ENCODE results near the gene TNFAIP6. TPM values are rescaled to one million over a fixed set of nuclear protein-coding genes. Genes with fewer than 3 reads are reported as not detected.

The TNFAIP6 gene
- total and polyA plus RNA-seq, 3 experiments from 2014 or later, result not detected

GRCh38 chr2:151367571-151367970 is 10.2 kb downstream of the TNFAIP6 start:
- Mint-ChIP-seq H3K27me3 (peaks cover 0 to 11% of the 10 kb centered on the region in 2 donors), H3K4me1 (no peaks in the 10 kb centered on the region), H3K36me3 (no peaks in the 10 kb centered on the region), H3K9me3 (peaks cover 0 to 3% (median 0%) of the 10 kb centered on the region in 5 donors), H3K4me3 (no peak overlapping the region), H3K27ac (no peak overlapping the region)
- Histone ChIP-seq H3K4me1 (ENCODE audit: insufficient read depth, low read length) (no peaks in the 10 kb centered on the region), H3K27ac (ENCODE audit: low read depth, low read length) (no peak overlapping the region), H3K9me3 (ENCODE audit: low read length) (no peaks in the 10 kb centered on the region), H3K36me3 (ENCODE audit: insufficient read depth, low read length) (no peaks in the 10 kb centered on the region), H3K27me3 (ENCODE audit: insufficient read depth, low read length, poor library complexity, severe bottlenecking) (no peaks in the 10 kb centered on the region), H3K4me3 (ENCODE audit: low read length) (no peak overlapping the region)
- no peak for DNase-seq
- POLR2A ChIA-PET, result interaction anchor here (0.7 kb wide), 1 partner anchor 23 kb away, joined by 3 read pairs; no protein-coding TSS in a partner anchor
- CTCF ChIA-PET, result no interaction called here

- ChIA-PET CTCF (no interaction called here), POLR2A (no interaction called here)
Measured at GRCh38 chr2:151374436-151374835, 17.0 kb downstream of the TNFAIP6 start.

GRCh38 chr2:151379169-151379568 is 21.8 kb downstream of the TNFAIP6 start:
- H3K9me3 Mint-ChIP-seq, result peaks cover 0 to 3% (median 0%) of the 10 kb centered on the region in 5 donors
- no peaks in the 10 kb centered on the region for H3K4me1 Mint-ChIP-seq
- peaks cover 0 to 2% of the 10 kb centered on the region in 2 donors for H3K27me3 Mint-ChIP-seq
- H3K9me3 ChIP-seq (ENCODE audit: low read length), result no peaks in the 10 kb centered on the region
- H3K27ac ChIP-seq (ENCODE audit: low read depth, low read length), result no peak overlapping the region
- H3K27ac Mint-ChIP-seq, result no peak overlapping the region
- POLR2A ChIA-PET, result no interaction called here
- H3K4me1 ChIP-seq (ENCODE audit: insufficient read depth, low read length), result no peaks in the 10 kb centered on the region
- peak in 1 of 5 donors; percentile 13 for DNase-seq
- H3K36me3 ChIP-seq (ENCODE audit: insufficient read depth, low read length), result no peaks in the 10 kb centered on the region
- no peaks in the 10 kb centered on the region for H3K36me3 Mint-ChIP-seq
- CTCF ChIA-PET, result no interaction called here
- no peaks in the 10 kb centered on the region for H3K27me3 ChIP-seq (ENCODE audit: insufficient read depth, low read length, poor library complexity, severe bottlenecking)
- H3K4me3 Mint-ChIP-seq, result no peak overlapping the region
- H3K4me3 ChIP-seq (ENCODE audit: low read length), result no peak overlapping the region

More at GRCh38 chr2:151374436-151374835, 17.0 kb downstream of the TNFAIP6 start:
- no peak for DNase-seq
- peaks cover 0 to 4% of the 10 kb centered on the region in 2 donors for H3K27me3 Mint-ChIP-seq
- Histone ChIP-seq H3K36me3 (ENCODE audit: insufficient read depth, low read length) (no peaks in the 10 kb centered on the region), H3K27ac (ENCODE audit: low read depth, low read length) (no peak overlapping the region), H3K9me3 (ENCODE audit: low read length) (no peaks in the 10 kb centered on the region), H3K4me3 (ENCODE audit: low read length) (no peak overlapping the region), H3K27me3 (ENCODE audit: insufficient read depth, low read length, poor library complexity, severe bottlenecking) (no peaks in the 10 kb centered on the region), H3K4me1 (ENCODE audit: insufficient read depth, low read length) (no peaks in the 10 kb centered on the region)
- H3K4me1 Mint-ChIP-seq, result no peaks in the 10 kb centered on the region
- no peaks in the 10 kb centered on the region for H3K36me3 Mint-ChIP-seq
- no peak overlapping the region for H3K4me3 Mint-ChIP-seq
- peak overlapping the region in 1 of 8 donors; percentile 5 for H3K27ac Mint-ChIP-seq
- peaks cover 0 to 3% (median 0%) of the 10 kb centered on the region in 5 donors for H3K9me3 Mint-ChIP-seq

GRCh38 chr2:151380580-151381235 is 23.3 kb downstream of the TNFAIP6 start:
- peaks cover 0 to 3% (median 0%) of the 10 kb centered on the region in 5 donors for H3K9me3 Mint-ChIP-seq
- no peaks in the 10 kb centered on the region for H3K36me3 ChIP-seq (ENCODE audit: insufficient read depth, low read length)
- no peak overlapping the region for H3K4me3 Mint-ChIP-seq
- ChIA-PET POLR2A (no interaction called here), CTCF (no interaction called here)
- H3K4me1 ChIP-seq (ENCODE audit: insufficient read depth, low read length), result no peaks in the 10 kb centered on the region
- H3K27me3 ChIP-seq (ENCODE audit: insufficient read depth, low read length, poor library complexity, severe bottlenecking), result no peaks in the 10 kb centered on the region
- no peaks in the 10 kb centered on the region for H3K4me1 Mint-ChIP-seq
- H3K9me3 ChIP-seq (ENCODE audit: low read length), result no peaks in the 10 kb centered on the region
- no peak overlapping the region for H3K27ac ChIP-seq (ENCODE audit: low read depth, low read length)
- H3K27me3 Mint-ChIP-seq, result peaks cover 0 to 2% of the 10 kb centered on the region in 2 donors
- DNase-seq, result no peak
- H3K4me3 ChIP-seq (ENCODE audit: low read length), result no peak overlapping the region
- no peak overlapping the region for H3K27ac Mint-ChIP-seq
- no peaks in the 10 kb centered on the region for H3K36me3 Mint-ChIP-seq

GRCh38 chr2:151381266-151381665 is 23.9 kb downstream of the TNFAIP6 start:
- Histone ChIP-seq H3K27ac (ENCODE audit: low read depth, low read length) (no peak overlapping the region), H3K4me3 (ENCODE audit: low read length) (no peak overlapping the region), H3K36me3 (ENCODE audit: insufficient read depth, low read length) (no peaks in the 10 kb centered on the region), H3K9me3 (ENCODE audit: low read length) (no peaks in the 10 kb centered on the region), H3K27me3 (ENCODE audit: insufficient read depth, low read length, poor library complexity, severe bottlenecking) (no peaks in the 10 kb centered on the region), H3K4me1 (ENCODE audit: insufficient read depth, low read length) (no peaks in the 10 kb centered on the region)
- Mint-ChIP-seq H3K36me3 (no peaks in the 10 kb centered on the region), H3K4me1 (no peaks in the 10 kb centered on the region), H3K27me3 (peaks cover 0 to 2% of the 10 kb centered on the region in 2 donors), H3K9me3 (peaks cover 0 to 3% (median 0%) of the 10 kb centered on the region in 5 donors), H3K4me3 (no peak overlapping the region), H3K27ac (no peak overlapping the region)
- no peak for DNase-seq
- ChIA-PET CTCF (no interaction called here), POLR2A (no interaction called here)

- ChIA-PET CTCF (no interaction called here), POLR2A (no interaction called here)
- Mint-ChIP-seq H3K4me1 (no peaks in the 10 kb centered on the region), H3K4me3 (no peak overlapping the region), H3K27me3 (peaks cover 7 to 13% of the 10 kb centered on the region in 2 donors), H3K36me3 (peaks cover 0 to 4% (median 0%) of the 10 kb centered on the region in 3 donors), H3K9me3 (peaks cover 0 to 8% (median 3%) of the 10 kb centered on the region in 5 donors), H3K27ac (no peak overlapping the region)
- H3K4me3 ChIP-seq (ENCODE audit: low read length), result no peak overlapping the region
- H3K36me3 ChIP-seq (ENCODE audit: insufficient read depth, low read length), result no peaks in the 10 kb centered on the region
- no peak overlapping the region for H3K27ac ChIP-seq (ENCODE audit: low read depth, low read length)
- DNase-seq, result no peak
- no peaks in the 10 kb centered on the region for H3K9me3 ChIP-seq (ENCODE audit: low read length)
- no peaks in the 10 kb centered on the region for H3K4me1 ChIP-seq (ENCODE audit: insufficient read depth, low read length)
- no peaks in the 10 kb centered on the region for H3K27me3 ChIP-seq (ENCODE audit: insufficient read depth, low read length, poor library complexity, severe bottlenecking)
Measured at GRCh38 chr2:151388011-151388410, 30.6 kb downstream of the TNFAIP6 start.

- no peak overlapping the region for H3K27ac ChIP-seq (ENCODE audit: low read depth, low read length)
- no peak for DNase-seq
Measured at GRCh38 chr2:151391436-151391835, 34.0 kb downstream of the TNFAIP6 start.

GRCh38 chr2:151394509-151394908 is 37.1 kb downstream of the TNFAIP6 start:
- Mint-ChIP-seq H3K27ac (no peak overlapping the region), H3K9me3 (peaks cover 2 to 8% (median 4%) of the 10 kb centered on the region in 5 donors), H3K36me3 (peaks cover 0 to 4% (median 0%) of the 10 kb centered on the region in 3 donors), H3K4me1 (no peaks in the 10 kb centered on the region), H3K4me3 (no peak overlapping the region), H3K27me3 (peaks cover 10 to 14% of the 10 kb centered on the region in 2 donors)
- ChIA-PET POLR2A (no interaction called here), CTCF (no interaction called here)
- Histone ChIP-seq H3K36me3 (ENCODE audit: insufficient read depth, low read length) (no peaks in the 10 kb centered on the region), H3K27me3 (ENCODE audit: insufficient read depth, low read length, poor library complexity, severe bottlenecking) (no peaks in the 10 kb centered on the region), H3K4me1 (ENCODE audit: insufficient read depth, low read length) (no peaks in the 10 kb centered on the region), H3K4me3 (ENCODE audit: low read length) (no peak overlapping the region), H3K27ac (ENCODE audit: low read depth, low read length) (no peak overlapping the region), H3K9me3 (ENCODE audit: low read length) (no peaks in the 10 kb centered on the region)
- DNase-seq, result no peak

More at GRCh38 chr2:151391436-151391835, 34.0 kb downstream of the TNFAIP6 start:
- Mint-ChIP-seq H3K27me3 (peaks cover 7 to 14% of the 10 kb centered on the region in 2 donors), H3K4me1 (no peaks in the 10 kb centered on the region), H3K4me3 (no peak overlapping the region), H3K27ac (no peak overlapping the region), H3K9me3 (peaks cover 2 to 8% (median 4%) of the 10 kb centered on the region in 5 donors), H3K36me3 (peaks cover 0 to 4% (median 0%) of the 10 kb centered on the region in 3 donors)
- ChIA-PET CTCF (no interaction called here), POLR2A (no interaction called here)
- Histone ChIP-seq H3K27me3 (ENCODE audit: insufficient read depth, low read length, poor library complexity, severe bottlenecking) (no peaks in the 10 kb centered on the region), H3K4me1 (ENCODE audit: insufficient read depth, low read length) (no peaks in the 10 kb centered on the region), H3K4me3 (ENCODE audit: low read length) (no peak overlapping the region), H3K9me3 (ENCODE audit: low read length) (no peaks in the 10 kb centered on the region), H3K36me3 (ENCODE audit: insufficient read depth, low read length) (no peaks in the 10 kb centered on the region)

Data from CD8-positive, alpha-beta memory T cell (primary cell).